Fibroblast of the conjunctiva (primary cell): ENCODE measurements around the gene PHF23.

Experiments
- DNase-seq: peaks from one replicate; pipeline ENCODE4 v3.0.0-alpha.2; 2010; ENCODE audit warnings: low read depth

The PHF23 gene

DNA sequence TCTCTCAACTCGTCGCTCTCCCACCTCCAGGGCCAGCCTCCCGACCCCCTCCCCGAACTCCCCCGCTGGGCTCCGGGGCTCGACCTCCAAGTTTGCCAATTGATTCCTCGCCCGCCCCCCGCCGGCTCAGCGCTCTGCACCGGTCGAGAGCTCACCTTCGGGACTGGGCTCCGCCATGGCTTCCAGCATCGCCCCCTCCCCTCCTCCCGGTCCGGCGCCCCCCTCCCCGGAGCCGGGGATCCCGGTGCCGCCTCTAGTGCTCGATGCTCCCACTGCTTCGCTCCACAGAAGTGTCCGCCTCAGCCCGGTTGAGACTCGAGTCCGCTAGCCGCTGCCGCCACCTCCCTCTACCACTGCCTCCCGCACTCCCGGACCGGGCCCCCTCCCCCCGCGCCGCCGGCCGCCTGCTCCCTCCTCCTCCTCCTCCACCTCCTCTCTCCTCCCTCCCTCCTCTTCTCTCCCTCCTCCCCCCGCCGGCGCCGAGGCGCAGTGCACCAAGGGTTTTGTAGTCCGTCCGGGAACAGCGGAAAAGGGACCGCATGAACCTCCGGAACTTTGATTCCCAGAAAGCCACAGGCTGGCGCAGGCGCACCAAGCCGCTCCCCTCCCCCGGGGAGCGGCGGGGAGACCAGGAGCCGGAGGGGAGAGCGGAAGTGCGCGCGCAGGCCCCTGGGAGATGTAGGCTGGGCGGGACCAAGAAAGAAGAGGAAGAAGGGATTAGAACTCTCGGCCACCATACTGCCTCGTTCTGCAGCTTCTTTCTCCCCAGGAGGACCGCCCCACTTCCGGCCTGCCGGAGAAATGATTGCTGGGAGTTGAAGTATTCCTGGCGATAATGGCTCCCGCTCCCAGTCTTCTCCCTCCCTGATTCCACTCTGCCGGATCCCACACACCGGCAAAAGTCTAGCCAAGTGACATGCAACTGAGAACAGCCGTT, at the start of gene PHF23:
Gene PHF23, minus strand, starts transcription at position 367 of the 937 bp plus-strand sequence. Its CDS starts 178 bp downstream, at position 189.
- DNase-seq, result peak; percentile 99

DNA sequence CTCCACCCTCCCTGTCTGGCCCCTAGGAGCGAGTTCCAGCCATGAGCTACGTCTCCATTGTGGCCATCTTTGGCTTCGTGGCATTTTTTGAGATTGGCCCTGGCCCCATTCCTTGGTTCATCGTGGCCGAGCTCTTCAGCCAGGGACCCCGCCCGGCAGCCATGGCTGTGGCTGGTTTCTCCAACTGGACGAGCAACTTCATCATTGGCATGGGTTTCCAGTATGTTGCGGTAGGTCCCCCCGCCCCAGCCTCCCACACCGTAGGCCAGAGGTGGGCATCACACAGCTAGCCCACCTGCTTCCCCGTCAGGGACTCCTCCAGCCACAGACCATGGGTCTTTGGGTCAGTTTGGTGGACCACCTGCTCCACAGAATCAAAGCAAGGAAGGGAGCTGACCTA, 46.4 kb upstream of the PHF23 start:
- no peak for DNase-seq

DNA sequence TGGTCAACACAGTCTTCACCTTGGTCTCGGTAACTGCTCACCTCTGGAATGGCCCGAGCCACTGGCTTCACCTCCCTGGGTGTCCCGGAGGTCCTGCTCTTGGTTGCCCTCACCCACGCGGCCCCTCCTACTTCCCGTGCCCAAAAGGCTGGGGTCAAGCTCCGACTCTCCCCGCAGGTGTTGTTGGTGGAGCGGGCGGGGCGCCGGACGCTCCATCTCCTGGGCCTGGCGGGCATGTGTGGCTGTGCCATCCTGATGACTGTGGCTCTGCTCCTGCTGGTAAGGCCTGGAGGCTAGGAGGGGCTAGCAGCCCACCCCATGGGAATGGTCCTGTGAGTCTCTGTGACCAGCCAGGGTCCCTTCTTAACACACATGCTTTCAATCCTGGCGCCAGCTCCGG, 45.7 kb upstream of the PHF23 start:
- no peak for DNase-seq

DNA sequence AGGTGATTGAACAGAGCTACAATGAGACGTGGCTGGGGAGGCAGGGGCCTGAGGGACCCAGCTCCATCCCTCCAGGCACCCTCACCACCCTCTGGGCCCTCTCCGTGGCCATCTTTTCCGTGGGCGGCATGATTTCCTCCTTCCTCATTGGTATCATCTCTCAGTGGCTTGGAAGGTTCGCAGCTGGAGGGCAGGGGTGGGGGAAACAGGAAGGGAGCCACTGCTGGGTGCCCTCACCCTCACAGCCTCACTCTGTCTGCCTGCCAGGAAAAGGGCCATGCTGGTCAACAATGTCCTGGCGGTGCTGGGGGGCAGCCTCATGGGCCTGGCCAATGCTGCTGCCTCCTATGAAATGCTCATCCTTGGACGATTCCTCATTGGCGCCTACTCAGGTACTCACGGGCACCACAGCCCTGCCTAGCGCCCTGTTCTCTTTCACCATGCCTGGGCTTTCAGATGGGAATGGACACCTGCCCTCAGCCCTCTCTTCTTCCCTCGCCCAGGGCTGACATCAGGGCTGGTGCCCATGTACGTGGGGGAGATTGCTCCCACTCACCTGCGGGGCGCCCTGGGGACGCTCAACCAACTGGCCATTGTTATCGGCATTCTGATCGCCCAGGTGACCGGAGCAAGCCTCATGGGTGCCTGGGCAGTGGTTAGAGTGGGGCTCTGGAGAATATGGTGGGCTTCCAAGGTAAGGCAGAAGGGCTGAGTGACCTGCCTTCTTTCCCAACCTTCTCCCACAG, 44.4 kb upstream of the PHF23 start:
- DNase-seq, result no peak

DNA sequence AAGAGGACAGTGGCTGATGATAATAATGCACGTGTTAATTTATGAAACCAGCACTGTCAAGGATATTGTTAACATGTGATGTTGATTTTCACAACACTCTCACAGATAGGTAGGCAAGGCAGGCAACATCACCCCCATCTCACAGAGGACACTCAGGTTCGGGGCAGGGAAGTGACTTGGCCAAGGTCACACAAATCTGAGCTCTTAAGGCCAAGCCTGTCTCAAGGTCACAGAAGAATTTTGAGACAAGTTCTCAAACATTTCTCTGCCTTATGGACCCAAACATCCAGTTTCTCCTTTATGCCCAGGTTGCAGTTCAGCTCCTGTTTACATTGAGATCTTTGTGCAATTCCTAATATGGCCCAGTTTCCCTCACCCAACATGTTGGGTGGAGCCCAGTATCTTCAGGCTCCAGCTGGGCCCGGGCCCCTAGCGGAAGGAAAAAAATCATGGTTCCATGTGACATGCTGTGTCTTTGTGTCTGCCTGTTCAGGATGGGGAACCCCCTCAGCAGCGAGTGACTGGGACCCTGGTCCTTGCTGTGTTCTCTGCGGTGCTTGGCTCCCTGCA, 43.6 kb upstream of the PHF23 start:
- no peak for DNase-seq

DNA sequence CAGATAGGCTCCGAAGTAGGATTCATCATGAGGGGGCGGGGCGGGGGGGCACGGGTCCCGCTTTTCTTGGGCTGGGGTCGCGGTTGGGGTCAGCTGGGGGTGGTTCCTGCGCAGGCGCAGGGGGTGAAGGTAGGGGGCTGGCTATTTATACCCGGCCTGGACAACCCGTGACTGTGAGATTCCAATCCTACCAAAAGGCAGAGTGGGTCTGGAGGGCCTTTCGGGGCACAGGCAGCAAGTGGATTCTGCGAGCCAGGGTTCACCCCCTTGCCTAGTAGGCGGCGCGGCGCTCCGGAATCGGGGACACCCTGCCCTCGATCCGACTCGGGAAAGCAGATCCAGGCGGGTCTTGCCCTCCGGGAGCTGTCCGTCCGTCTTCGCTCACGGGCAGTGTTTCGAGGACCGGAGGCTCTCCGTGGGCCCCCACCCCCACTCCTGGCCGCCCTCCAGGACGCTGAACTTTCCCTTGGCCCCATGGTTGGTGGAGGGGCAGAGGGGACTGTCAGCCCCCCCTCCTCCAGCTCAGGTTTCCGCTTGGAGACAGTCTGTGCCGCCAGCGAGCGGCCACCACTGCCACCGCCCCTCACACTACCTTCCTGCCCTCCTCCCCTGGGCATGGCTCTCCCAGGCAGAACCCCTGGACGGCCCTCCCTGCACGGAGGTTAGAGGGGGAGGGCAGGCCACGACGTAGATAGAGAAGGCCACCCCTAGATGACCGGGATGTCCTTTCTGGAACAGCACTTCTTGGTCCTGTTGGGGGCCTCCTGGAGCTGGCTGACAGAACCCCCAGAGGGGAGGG, 42.9 kb upstream of the PHF23 start:
- no peak for DNase-seq

DNA sequence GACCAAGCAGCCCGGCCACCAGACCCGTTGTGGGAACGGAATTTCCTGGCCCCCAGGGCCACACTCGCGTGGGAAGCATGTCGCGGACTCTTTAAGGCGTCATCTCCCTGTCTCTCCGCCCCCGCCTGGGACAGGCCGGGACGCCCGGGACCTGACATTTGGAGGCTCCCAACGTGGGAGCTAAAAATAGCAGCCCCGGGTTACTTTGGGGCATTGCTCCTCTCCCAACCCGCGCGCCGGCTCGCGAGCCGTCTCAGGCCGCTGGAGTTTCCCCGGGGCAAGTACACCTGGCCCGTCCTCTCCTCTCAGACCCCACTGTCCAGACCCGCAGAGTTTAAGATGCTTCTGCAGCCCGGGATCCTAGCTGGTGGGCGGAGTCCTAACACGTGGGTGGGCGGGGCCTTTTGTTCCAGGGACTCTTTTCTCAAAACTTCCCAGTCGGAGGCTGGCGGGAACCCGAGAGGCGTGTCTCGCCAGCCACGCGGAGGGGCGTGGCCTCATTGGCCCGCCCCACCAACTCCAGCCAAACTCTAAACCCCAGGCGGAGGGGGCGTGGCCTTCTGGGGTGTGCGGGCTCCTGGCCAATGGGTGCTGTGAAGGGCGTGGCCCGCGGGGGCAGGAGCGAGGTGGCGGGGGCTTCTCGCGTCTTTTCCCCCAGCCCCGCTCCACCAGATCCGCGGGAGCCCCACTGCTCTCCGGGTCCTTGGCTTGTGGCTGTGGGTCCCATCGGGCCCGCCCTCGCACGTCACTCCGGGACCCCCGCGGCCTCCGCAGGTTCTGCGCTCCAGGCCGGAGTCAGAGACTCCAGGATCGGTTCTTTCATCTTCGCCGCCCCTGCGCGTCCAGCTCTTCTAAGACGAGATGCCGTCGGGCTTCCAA, 42.1 kb upstream of the PHF23 start, which contains the start of gene SLC2A4:
Gene SLC2A4, plus strand, starts transcription at position 645 of the 879 bp plus-strand sequence. Its CDS starts 217 bp downstream, at position 862.
- DNase-seq, result peak; percentile 88

DNA sequence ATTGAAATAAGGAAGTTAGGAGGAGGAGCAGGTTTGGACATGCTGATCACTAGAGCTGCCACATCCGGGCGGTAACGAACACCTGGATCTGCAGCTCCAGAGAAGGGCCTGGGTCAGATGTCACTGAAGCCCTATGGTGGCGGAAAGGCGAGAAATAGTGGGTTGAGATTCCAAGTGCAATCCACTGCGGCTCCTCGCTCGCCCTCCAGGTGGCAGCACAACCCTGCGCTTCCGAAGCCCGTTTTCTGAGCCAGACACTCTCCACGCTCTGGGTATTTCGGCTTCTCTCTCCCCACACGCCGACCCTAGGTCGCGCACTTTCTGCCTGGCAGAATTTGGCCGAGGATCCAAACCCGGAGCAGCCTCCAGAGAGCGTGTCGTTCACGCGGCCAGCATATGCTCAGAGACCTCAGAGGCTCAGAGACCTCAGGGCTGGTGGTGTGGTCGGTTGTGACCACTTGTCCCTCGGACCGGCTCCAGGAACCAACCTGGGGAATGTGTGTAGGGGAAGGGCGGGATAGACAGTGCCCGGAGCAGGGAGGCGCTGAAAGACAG, 41.3 kb upstream of the PHF23 start:
- DNase-seq, result peak; percentile 57

DNA sequence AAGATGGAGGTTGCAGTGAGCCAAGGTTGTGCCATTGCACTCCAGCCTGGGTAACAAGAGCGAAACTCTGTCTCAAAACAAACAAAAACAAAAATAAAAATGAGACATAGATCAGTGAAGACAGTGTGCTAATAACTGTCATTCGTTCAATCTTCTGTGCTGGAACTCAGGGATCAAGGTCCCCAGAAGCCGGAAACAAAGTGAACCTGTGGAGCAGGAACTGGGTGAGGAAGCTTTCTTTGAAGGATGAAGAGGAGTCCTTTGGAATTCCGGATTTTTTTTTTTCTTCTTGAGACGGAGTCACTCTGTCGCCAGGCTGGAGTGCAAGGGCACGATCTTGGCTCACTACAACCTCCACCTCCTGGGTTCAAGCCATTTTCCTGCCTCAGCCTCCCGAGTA, 40.2 kb upstream of the PHF23 start:
- no peak for DNase-seq

DNA sequence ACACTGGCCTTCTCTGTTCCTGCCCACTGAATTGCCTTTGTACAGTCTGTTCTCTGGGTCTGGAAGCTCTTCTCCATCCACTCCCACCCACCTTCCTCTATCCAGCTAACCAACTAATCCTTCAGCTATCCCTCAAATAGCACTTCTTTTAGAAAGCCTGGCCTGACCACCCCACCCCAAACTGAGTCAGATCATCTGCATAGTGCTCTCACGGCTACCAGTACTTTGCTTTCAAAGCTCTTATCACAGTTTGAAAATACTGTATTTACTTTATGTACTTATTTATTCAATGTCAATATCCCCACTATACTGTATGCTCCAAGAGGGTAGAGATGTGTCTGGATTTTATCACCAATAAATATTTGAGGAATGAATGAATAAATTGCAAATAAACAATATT, 27.5 kb upstream of the PHF23 start:
- DNase-seq, result no peak

DNA sequence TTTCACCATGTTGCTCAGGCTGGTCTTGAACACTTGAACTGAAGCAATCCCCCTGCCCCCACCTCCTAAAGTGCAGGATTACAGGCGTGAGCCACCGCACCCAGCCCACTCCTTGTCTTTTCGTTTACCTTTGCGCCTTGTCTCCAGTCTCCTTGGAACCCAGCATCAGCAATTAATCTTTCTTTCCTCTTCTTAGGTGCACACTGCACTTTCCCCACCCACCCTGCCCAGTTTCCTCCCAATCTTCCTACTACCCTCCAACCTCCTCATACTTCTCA, 24.5 kb upstream of the PHF23 start:
- no peak for DNase-seq

DNA sequence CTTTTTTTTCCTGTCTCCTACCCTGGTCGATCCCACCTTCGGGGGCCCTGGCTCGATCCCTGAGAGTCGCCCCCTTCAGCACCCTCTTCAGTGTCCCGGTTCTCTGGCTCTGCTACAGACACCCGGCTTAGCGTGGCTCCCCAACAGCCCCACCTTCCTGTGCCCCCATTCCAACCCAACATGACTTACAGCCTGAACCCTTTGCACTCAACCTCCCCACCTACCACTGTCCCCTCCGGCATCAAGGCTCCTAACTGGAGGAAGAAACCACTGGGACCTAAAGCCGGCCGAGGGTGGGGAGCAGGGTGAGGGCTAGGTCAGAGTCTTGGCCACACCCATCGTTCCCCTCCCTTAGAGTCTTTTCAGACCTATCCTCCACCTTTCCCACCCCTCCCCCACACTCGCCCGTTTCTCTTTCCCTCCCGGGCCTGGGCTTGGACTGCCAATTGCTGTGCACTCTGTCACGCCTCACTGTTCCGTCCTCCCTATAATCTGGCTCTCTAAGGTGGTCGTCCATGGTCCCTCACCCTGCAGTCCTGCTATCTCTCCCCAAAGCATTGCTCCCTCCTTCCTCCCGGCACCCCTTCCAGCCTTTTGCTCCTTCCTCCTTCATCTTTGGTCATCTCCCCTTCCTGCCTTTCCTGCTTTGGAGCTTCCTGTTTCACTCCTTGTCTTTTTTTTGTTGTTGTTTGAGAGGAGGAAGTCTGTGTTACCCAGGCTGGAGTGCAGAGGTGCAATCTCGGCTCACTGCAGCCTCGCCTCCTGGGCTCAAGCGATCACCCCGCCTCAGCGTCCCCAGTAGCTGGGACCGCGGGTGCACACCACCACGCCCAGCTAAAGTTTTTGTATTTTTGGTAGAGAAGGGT, 23.9 kb upstream of the PHF23 start:
- DNase-seq, result no peak

DNA sequence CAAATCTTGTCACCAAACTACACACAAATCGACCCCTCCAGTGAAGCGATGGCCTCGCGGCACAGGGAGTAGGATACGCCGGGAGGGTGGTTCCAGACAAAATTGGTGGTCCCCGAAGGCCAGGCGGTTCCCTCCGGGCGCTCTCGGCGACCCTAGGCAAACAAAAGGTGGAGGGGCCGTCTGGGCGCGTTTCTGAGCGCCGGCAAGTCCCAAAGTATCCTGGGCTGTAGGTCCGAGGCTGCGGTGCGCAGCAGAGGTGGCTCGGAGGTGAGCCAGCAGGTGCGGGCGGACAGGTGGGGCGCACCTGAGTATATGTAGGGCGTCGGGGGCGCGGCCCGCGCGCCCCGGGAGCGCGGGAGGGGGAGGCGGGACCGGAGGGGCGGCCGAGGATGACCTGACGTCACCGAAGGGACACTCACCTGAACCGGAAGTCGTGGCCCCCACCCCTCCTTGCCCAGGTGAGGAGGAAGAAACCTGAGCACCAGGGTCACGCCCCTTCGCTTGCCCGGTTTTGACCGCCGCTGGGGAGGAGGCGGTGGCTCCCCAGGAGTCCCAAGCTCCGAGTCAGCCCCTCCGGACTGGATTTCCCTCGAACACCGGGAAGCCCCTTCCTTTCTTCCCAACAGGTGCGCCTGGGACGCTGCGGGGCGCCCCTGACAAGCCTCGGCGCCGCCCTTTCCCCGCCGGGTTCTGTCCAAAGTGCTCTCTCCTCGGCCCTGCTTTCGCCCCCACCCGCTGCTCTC, 23.1 kb upstream of the PHF23 start, which contains the start of gene CLDN7:
Gene CLDN7, minus strand, starts transcription at position 287 of the 743 bp plus-strand sequence. CDS start 435 bp downstream, outside the sequence.
- DNase-seq, result no peak

DNA sequence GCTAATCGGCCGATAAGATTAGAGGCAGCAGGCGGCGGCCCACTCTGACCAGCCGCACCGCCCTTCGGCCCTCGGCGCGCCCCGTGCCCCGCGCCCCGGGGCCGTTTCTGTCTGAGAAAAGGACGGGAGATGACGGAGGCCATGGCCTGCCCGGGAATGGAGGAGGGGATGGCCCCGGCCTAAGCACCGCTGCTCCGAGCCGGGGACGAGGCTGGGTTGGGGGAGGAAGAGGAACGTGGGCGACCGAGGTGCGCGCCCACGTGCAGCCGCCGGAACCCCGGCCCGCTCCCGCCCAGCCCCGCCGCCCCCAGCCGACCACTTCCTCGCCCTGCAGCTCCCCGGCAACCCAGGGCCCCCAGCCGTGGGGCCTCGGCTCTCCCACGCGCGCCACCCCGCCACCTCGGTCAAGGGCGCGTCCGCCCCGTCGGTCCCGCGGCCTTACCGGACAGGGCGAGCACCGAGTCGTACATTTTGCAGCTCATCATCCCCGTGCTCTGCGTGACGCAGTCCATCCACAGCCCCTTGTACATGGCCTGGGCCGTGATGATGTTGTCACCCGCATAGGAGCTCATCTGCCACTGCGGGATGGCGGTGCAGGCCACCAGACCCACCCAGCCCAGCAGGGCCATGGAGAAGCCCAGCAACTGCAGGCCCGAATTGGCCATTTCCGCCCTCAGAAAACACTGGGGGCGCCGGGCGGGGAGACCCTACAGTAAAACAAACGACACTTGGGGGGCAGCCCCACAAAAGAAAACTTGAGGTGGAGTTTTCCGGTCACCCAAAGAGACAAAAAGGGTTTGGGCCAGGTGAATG, 22.3 kb upstream of the PHF23 start:
- DNase-seq, result no peak

DNA sequence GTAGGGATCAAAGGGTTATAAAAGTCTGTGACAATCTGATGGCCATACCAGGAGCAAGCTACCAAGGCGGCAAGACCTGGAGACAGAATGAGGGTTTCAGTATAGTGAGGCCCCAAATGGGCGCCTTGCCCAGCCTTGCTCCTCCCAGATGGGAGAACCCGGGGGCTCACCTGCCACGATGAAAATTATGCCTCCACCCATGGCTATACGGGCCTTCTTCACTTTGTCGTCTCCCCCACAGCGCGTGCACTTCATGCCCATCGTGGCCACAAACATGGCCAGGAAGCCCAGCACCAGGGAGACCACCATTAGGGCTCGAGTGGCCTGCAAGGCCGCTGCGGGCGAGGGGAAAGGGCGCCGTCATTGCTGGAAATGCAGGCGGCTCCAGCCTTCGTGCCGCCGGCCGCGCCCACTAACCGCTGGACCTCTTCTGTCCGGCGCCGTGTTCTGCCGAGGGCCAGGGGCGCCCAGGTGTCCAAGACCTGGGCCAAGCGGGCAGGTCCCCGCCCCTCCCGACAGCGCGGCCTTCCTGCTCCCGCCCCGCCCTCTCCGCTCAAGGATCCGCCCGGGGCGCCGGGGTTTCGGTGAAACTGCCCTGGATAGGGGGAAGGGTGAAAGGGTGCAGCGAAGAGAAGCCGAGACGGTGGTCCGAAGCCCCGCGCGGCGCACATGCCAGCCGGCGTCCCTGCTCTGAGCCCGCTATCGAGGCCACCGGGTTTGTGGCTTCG, 21.6 kb upstream of the PHF23 start:
- DNase-seq, result no peak

DNA sequence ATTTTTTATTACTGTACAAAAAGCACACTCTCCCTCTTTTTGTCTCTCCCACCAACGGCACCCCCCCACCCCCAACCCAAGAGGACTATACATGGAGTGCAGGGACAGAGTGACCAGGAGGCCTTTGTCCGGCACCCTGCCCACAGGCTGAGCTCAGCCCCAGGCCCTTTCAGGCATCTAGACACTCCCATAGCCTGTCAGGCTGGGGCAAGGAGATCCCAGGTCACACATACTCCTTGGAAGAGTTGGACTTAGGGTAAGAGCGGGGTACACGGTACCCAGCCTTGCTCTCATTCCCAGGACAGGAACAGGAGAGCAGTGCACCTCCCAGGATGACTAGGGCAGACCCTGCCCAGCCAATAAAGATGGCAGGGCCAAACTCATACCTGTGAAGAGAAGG, 20.9 kb upstream of the PHF23 start:
- DNase-seq, result no peak

DNA sequence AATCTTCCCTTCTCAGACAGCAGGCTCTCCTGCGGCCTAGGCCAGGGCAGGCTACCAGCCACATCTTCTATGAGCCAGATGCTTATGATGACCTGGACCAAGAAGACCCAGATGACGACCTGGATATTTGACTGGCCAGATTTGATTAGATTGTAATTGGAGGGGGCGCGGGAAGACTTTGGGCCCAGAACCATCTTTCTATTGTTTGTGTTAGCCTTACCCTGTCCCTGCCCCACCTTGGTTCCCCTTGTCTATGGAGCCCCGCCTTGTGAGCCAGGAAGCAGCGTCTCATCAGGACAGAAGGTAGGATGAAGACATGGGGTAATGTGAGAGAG, 20.3 kb upstream of the PHF23 start:
- DNase-seq, result no peak
